ENCODE measurements around the gene SGCD.

SGCD gene

GRCh38 chr5:156471893-156472292 is 144.9 kb downstream of the SGCD start:
- no peak for DNase-seq

- no peak for DNase-seq
Observed at GRCh38 chr5:156473269-156473908, 146.4 kb downstream of the SGCD start.

- no peak for DNase-seq
Observed at GRCh38 chr5:156474251-156474650, 147.3 kb downstream of the SGCD start.

- DNase-seq: no peak
Observed at GRCh38 chr5:156475182-156476157, 148.5 kb downstream of the SGCD start.

GRCh38 chr5:156476158-156476551 is 149.2 kb downstream of the SGCD start:
- DNase-seq: no peak

GRCh38 chr5:156476678-156477077 is 149.7 kb downstream of the SGCD start:
- DNase-seq: no peak

- DNase-seq: no peak
Observed at GRCh38 chr5:156477196-156477595, 150.2 kb downstream of the SGCD start.

GRCh38 chr5:156479849-156480248 is 152.9 kb downstream of the SGCD start:
- no peak for DNase-seq

GRCh38 chr5:156481741-156482140 is 154.8 kb downstream of the SGCD start:
- no peak for DNase-seq

GRCh38 chr5:156482818-156483217 is 155.9 kb downstream of the SGCD start:
- no peak for DNase-seq

- DNase-seq: no peak
Observed at GRCh38 chr5:156486394-156487238, 159.7 kb downstream of the SGCD start.

- DNase-seq: no peak
Observed at GRCh38 chr5:156491766-156492165, 164.8 kb downstream of the SGCD start.

- DNase-seq: no peak
Observed at GRCh38 chr5:156496291-156496690, 169.3 kb downstream of the SGCD start.

- DNase-seq: no peak
Observed at GRCh38 chr5:156497804-156498208, 170.8 kb downstream of the SGCD start.

- DNase-seq: no peak
Observed at GRCh38 chr5:156498226-156498980, 171.4 kb downstream of the SGCD start.

GRCh38 chr5:156500755-156501154 is 173.8 kb downstream of the SGCD start:
- DNase-seq: no peak

- no peak for DNase-seq
Observed at GRCh38 chr5:156505101-156505500, 178.1 kb downstream of the SGCD start.

GRCh38 chr5:156513123-156513815 is 186.3 kb downstream of the SGCD start:
- no peak for DNase-seq

GRCh38 chr5:156515121-156515520 is 188.2 kb downstream of the SGCD start:
- no peak for DNase-seq

GRCh38 chr5:156515803-156516360 is 188.9 kb downstream of the SGCD start:
- DNase-seq: no peak

All from activated CD8-positive, alpha-beta memory T cell treated with anti-CD3 and anti-CD28 coated beads, Interleukin-2, amount 50 U/mL, for 4 hours (primary cell).